GM08714 (cell line): ENCODE data around the gene BAHCC1.
"Not testable (repeated sequence)": the region's sequence is repeated elsewhere in the genome, so short reads cannot be mapped to it uniquely, and the experiment has no call there.

Source experiments
- H3K4me3 ChIP-seq: fragments of 200-500 bp; sonication (Bioruptor generic); 2 replicates; pipeline ENCODE4 v1.5.1; 2014; ENCODE audit warnings: mild to moderate bottlenecking, low read length, inconsistent platforms
- ZNF274 ChIP-seq: IDR thresholded peaks from 2 replicates; pipeline ENCODE4 v1.6.1; 2012; ENCODE audit warnings: mild to moderate bottlenecking, low read depth, low read length

BAHCC1 gene

GRCh38 chr17:81416612-81417011 lies 21.4 kb downstream of the BAHCC1 start:
- no peak for TF ChIP-seq ZNF274
- no peak overlapping the region for H3K4me3 ChIP-seq

GRCh38 chr17:81417049-81417878 lies 22.0 kb downstream of the BAHCC1 start:
- TF ChIP-seq ZNF274: no peak
- no peak overlapping the region for H3K4me3 ChIP-seq

GRCh38 chr17:81417879-81418709 lies 22.8 kb downstream of the BAHCC1 start:
- no peak overlapping the region for H3K4me3 ChIP-seq
- TF ChIP-seq ZNF274: no peak

GRCh38 chr17:81418710-81419318 lies 23.6 kb downstream of the BAHCC1 start:
- TF ChIP-seq ZNF274: no peak
- no peak overlapping the region for H3K4me3 ChIP-seq

GRCh38 chr17:81419319-81419885 lies 24.1 kb downstream of the BAHCC1 start:
- TF ChIP-seq ZNF274: no peak
- no peak overlapping the region for H3K4me3 ChIP-seq

GRCh38 chr17:81419886-81420768 lies 24.9 kb downstream of the BAHCC1 start:
- no peak overlapping the region for H3K4me3 ChIP-seq
- TF ChIP-seq ZNF274: no peak

GRCh38 chr17:81420769-81421462 lies 25.7 kb downstream of the BAHCC1 start:
- no peak for TF ChIP-seq ZNF274
- H3K4me3 ChIP-seq: no peak overlapping the region

GRCh38 chr17:81422776-81423697 lies 27.8 kb downstream of the BAHCC1 start:
- H3K4me3 ChIP-seq: no peak overlapping the region
- no peak for TF ChIP-seq ZNF274

GRCh38 chr17:81423698-81424071 lies 28.4 kb downstream of the BAHCC1 start:
- H3K4me3 ChIP-seq: no peak overlapping the region
- TF ChIP-seq ZNF274: no peak

- no peak overlapping the region for H3K4me3 ChIP-seq
- TF ChIP-seq ZNF274: no peak
Measured at GRCh38 chr17:81424151-81425017, 29.1 kb downstream of the BAHCC1 start.

GRCh38 chr17:81425041-81425440 lies 29.8 kb downstream of the BAHCC1 start:
- H3K4me3 ChIP-seq: not testable (repeated sequence)

- not testable (repeated sequence) for H3K4me3 ChIP-seq
Measured at GRCh38 chr17:81425716-81426392, 30.6 kb downstream of the BAHCC1 start.
